K562 (cell line): ENCODE results near the gene ERVFRD-1. TPM values are rescaled to one million over a fixed set of nuclear protein-coding genes. Genes with fewer than 3 reads are reported as not detected.

Experiments used
- ADNP ChIP-seq: fragments of 200-800 bp; sonication (Bioruptor generic); IDR thresholded peaks from 2 replicates; pipeline ENCODE4 v1.6.1; 2016; ENCODE audit warnings: missing genetic modification characterization, missing compliant biosample characterization
- ARID1B ChIP-seq: fragments of 450-650 bp; IDR thresholded peaks from 2 replicates; pipeline ENCODE4 v1.6.1; 2016; ENCODE audit warnings: antibody characterized with exemption, mild to moderate bottlenecking, inconsistent platforms
- C11orf30 ChIP-seq: fragments of 450-650 bp; IDR thresholded peaks from 2 replicates; pipeline ENCODE4 v1.6.1; 2016; ENCODE audit warnings: low read depth, mild to moderate bottlenecking
- EP300 ChIP-seq: IDR thresholded peaks from 2 replicates; pipeline ENCODE4 v1.6.1; 2012; ENCODE audit warnings: low read length, improper control_type of control experiment
- HNRNPUL1 ChIP-seq: fragments of 200-400 bp; formaldehyde crosslinking; IDR thresholded peaks from 2 replicates; pipeline ENCODE4 v1.6.1; 2017; ENCODE audit warnings: low read length
- MEF2A ChIP-seq: IDR thresholded peaks from 2 replicates; pipeline ENCODE4 v1.6.1; 2011; ENCODE audit warnings: low read depth, mild to moderate bottlenecking, low read length, moderate library complexity; ENCODE audit not compliant: control insufficient read depth
- MYNN ChIP-seq, 2 experiments: sonication (generic); formaldehyde crosslinking in 1 of 2; IDR thresholded peaks; 2 replicates each; pipeline versions ENCODE4 v1.5.0 to v1.6.1; 2016 to 2020; ENCODE audit warnings: antibody characterized with exemption in 1 of 2, missing genetic modification reagents in 1 of 2
- NFE2L1 ChIP-seq: fragments of 450-650 bp; IDR thresholded peaks from 2 replicates; pipeline ENCODE4 v1.6.1; 2016; ENCODE audit warnings: missing genetic modification characterization, low read depth, mild to moderate bottlenecking, missing compliant biosample characterization, moderate library complexity, borderline replicate concordance
- PHB ChIP-seq: fragments of 250-450 bp; sonication (Bioruptor Pico); IDR thresholded peaks from 2 replicates; pipeline ENCODE4 v1.5.0; 2021
- POLR2A ChIP-seq: fragments of 450-650 bp; conservative IDR thresholded peaks from 2 replicates; pipeline ENCODE4 v1.6.1; 2016
- PPARD ChIP-seq: fragments of 250-450 bp; sonication (Bioruptor Pico); IDR thresholded peaks from 2 replicates; pipeline ENCODE4 v1.8.0; 2022; ENCODE audit warnings: inconsistent platforms, mild to moderate bottlenecking, moderate library complexity
- PRPF4 ChIP-seq: fragments of 200-400 bp; formaldehyde crosslinking; IDR thresholded peaks from one replicate; pipeline ENCODE4 v1.6.1; 2017; ENCODE audit warnings: low read length, low read depth, mild to moderate bottlenecking; ENCODE audit not compliant: insufficient read depth, poor library complexity, severe bottlenecking
- SIRT6 ChIP-seq: IDR thresholded peaks from one replicate; pipeline ENCODE4 v1.6.1; 2012; ENCODE audit warnings: low read depth, mild to moderate bottlenecking, control low read depth, inconsistent platforms, low read length, moderate library complexity
- TRIM28 ChIP-seq: fragments of 450-650 bp; IDR thresholded peaks from 2 replicates; pipeline ENCODE4 v1.6.1; 2017
- ZNF12 ChIP-seq: sonication (generic); formaldehyde crosslinking; IDR thresholded peaks from 2 replicates; pipeline ENCODE4 v1.4.0; 2020; ENCODE audit warnings: mild to moderate bottlenecking, missing genetic modification reagents
- ZNF586 ChIP-seq: fragments of 450-650 bp; formaldehyde crosslinking; conservative IDR thresholded peaks from 2 replicates; pipeline ENCODE4 v1.4.0; 2020; ENCODE audit warnings: mild to moderate bottlenecking, moderate library complexity
- ZNF79 ChIP-seq: fragments of 250-450 bp; sonication (Bioruptor Pico); IDR thresholded peaks from 2 replicates; pipeline ENCODE4 v1.4.0; 2020; ENCODE audit warnings: low read depth, mild to moderate bottlenecking, moderate library complexity
- polyA plus RNA-seq, 8 experiments: library from polyadenylated mRNA; depleted of rRNA in 4 of 8; stranded (reverse) in 5 of 8; unstranded in 3 of 8; fragments of >200 nt; fragmentation: Nextera tagmentation in 2 of 8; fragmentation: Illumina TruSeq in 1 of 8; extraction: Ambion mirVana in 2 of 8; extraction: Trizol in 1 of 8; gene quantifications; 2 replicates each; pipeline versions ENCODE4 v1.2.1 to v1.2.3, GENCODE V29; 2011 to 2014; ENCODE audit warnings: inconsistent platforms in 1 of 8, missing spikeins in 1 of 8
- total RNA-seq, 7 experiments: library from RNA; depleted of rRNA in 6 of 7; stranded (reverse); fragments of >200 nt in 6 of 7; fragmentation: Illumina TruSeq in 2 of 7; extraction: Trizol in 2 of 7; gene quantifications; 2 replicates each; pipeline versions ENCODE4 v1.2.1 to v1.2.3, GENCODE V29; 2011 to 2021; ENCODE audit warnings: low replicate concordance in 1 of 7
- TF ChIP-seq, protein P1 (sequence below), 2 experiments: fragments of 450-650 bp; IDR thresholded peaks; 2 replicates each; pipeline ENCODE4 v1.6.1; 2016
- TF ChIP-seq, protein P2 (sequence below): IDR thresholded peaks from 2 replicates; pipeline ENCODE4 v1.6.1; 2014; ENCODE audit warnings: antibody characterized with exemption
- TF ChIP-seq, protein P3 (sequence below): fragments of 200-800 bp; sonication (Bioruptor generic); IDR thresholded peaks from 2 replicates; pipeline ENCODE4 v1.6.1; 2017; ENCODE audit warnings: missing genetic modification characterization, missing compliant biosample characterization
- TF ChIP-seq, protein P4 (sequence below): fragments of 250-450 bp; sonication (Bioruptor Pico); IDR thresholded peaks from 2 replicates; pipeline ENCODE4 v1.5.0; 2021; ENCODE audit warnings: mild to moderate bottlenecking, moderate library complexity

ERVFRD-1 gene
- total and polyA plus RNA-seq, 9 of the 15 experiments (the other 6 are each of a cell fraction or from before 2014, with no cell fraction given) = 0.05 to 0.14 (median 0.09) TPM; not detected in 2

DNA sequence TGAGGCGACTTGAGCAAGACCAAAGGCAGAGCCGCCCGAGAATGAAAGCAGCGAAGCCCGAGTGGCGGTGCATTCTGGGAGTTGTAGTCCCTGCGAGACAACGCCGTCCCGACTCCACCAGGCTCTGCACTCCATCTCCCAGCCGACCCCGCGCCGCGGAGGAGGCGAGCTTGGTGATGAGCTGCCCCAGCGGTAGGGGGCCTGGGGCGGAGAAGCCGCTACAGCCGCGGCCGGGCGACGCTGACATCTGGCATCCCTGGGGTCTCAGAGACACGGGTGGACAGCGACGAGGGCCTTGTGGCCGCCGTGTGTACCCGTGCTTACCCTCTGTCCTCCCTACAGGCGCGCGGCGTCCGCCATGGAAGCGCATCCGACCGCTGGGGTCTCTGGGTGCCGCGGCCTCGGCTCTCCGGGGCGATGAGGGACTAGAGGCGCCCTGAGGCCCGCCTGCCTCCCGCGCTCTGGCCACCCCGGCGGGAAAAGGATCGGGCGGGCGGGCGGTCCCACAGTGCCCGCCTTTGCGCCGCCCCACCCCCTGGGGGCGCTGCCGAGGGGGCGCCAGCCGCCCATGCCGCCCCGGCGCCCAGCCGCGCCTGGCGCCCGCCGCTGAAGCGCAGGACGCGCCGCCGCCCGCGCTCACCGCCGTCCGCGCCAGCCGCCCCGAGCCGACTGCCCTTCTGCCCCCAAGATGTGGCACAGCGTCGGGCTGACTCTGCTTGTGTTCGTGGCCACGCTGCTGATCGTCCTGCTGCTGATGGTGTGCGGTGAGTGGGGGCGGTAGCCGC, 17.7 kb downstream of the ERVFRD-1 start, which contains the start of gene SMIM13 (continued):
- TF ChIP-seq MEF2A = no peak
- TF ChIP-seq, protein P1, sequence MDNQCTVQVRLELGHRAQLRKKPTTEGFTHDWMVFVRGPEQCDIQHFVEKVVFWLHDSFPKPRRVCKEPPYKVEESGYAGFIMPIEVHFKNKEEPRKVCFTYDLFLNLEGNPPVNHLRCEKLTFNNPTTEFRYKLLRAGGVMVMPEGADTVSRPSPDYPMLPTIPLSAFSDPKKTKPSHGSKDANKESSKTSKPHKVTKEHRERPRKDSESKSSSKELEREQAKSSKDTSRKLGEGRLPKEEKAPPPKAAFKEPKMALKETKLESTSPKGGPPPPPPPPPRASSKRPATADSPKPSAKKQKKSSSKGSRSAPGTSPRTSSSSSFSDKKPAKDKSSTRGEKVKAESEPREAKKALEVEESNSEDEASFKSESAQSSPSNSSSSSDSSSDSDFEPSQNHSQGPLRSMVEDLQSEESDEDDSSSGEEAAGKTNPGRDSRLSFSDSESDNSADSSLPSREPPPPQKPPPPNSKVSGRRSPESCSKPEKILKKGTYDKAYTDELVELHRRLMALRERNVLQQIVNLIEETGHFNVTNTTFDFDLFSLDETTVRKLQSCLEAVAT (IDR thresholded peaks at IDR 0.05) = no peak; a peak in 1 of 4 replicates
- TF ChIP-seq ADNP (tag) = no peak
- TF ChIP-seq HNRNPUL1 = no peak
- TF ChIP-seq SIRT6 = no peak
- no peak for TF ChIP-seq ZNF586 (CRISPR knock-in tag)
- TF ChIP-seq PHB (CRISPR knock-in tag) = no peak
- no peak for TF ChIP-seq PRPF4
- TF ChIP-seq ARID1B = no peak; the same call in 1 of the 2 replicates
- TF ChIP-seq, protein P2, sequence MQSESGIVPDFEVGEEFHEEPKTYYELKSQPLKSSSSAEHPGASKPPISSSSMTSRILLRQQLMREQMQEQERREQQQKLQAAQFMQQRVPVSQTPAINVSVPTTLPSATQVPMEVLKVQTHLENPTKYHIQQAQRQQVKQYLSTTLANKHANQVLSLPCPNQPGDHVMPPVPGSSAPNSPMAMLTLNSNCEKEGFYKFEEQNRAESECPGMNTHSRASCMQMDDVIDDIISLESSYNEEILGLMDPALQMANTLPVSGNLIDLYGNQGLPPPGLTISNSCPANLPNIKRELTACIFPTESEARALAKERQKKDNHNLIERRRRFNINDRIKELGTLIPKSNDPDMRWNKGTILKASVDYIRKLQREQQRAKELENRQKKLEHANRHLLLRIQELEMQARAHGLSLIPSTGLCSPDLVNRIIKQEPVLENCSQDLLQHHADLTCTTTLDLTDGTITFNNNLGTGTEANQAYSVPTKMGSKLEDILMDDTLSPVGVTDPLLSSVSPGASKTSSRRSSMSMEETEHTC = no peak; the same call in 1 of the 2 replicates
- no peak for TF ChIP-seq NFE2L1 (tag)
- no peak; the same call in 1 of the 2 replicates for TF ChIP-seq ZNF12 (CRISPR knock-in tag)
- no peak for TF ChIP-seq PPARD (CRISPR knock-in tag)
- no peak for TF ChIP-seq EP300
- TF ChIP-seq, protein P3, sequence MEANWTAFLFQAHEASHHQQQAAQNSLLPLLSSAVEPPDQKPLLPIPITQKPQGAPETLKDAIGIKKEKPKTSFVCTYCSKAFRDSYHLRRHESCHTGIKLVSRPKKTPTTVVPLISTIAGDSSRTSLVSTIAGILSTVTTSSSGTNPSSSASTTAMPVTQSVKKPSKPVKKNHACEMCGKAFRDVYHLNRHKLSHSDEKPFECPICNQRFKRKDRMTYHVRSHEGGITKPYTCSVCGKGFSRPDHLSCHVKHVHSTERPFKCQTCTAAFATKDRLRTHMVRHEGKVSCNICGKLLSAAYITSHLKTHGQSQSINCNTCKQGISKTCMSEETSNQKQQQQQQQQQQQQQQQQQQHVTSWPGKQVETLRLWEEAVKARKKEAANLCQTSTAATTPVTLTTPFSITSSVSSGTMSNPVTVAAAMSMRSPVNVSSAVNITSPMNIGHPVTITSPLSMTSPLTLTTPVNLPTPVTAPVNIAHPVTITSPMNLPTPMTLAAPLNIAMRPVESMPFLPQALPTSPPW (CRISPR knock-in tag) = peak; percentile 65; the same call in 1 of the 2 replicates
- peak; percentile 90 for TF ChIP-seq POLR2A
- no peak for TF ChIP-seq ZNF79
- TF ChIP-seq MYNN (IDR thresholded peaks at IDR 0.05) = no peak; the same call in 1 of the 2 replicates
- no peak for TF ChIP-seq MYNN (CRISPR knock-in tag; IDR thresholded peaks at IDR 0.05)
- TF ChIP-seq TRIM28 = peak; percentile 96
- TF ChIP-seq C11orf30 = no peak
- TF ChIP-seq, protein P4, sequence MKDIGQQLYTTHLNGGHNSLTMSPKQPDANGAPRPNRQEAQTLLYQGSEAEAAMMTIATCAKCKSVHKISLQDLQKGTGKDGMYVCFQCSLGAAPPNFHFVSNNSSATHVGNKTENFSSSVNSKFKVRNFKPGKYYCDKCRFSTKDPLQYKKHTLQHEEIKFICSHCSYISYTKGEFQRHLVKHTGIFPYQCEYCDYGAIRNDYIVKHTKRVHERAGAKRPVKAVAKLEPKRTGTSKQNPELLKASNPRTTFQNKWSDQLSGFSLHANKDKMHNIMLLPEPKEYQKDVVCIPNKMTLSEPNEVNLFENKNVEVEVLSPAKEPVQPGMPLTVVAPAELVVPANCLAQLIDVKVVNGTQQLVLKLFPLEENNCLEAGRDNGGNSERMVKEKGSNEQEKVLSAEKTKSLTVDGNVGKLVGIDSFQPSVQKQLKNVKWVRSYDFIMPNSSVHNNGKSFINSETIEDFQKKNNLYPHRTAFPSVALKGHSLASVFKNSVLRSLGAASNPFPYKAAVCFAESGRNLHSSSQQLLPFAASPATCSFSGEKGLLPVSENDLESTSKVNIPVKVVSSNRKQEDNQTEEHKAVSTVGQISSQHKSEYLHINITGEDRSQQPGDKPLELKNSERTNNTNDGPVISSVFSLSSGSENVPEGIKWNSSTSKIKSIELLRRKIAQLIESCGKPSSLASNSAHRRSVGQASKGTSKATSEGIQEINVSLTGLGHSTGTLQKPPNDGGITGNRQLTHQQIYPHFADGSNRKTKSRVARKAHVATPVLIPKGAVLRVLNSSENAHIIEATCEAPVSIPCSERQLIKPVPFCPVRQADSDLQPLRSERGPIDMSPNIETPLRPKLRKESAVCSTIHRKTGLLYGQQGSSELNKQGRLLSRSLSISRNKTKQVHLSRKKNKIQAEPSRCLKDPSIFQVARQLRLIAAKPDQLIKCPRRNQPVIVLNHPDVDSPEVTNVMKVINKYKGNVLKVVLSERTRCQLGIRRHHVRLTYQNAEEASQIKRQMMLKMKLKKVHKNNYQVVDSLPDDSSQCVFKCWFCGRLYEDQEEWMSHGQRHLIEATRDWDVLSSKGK (CRISPR knock-in tag) = no peak
